Ovary (tissue), 9 donors: ENCODE data around the gene B4GAT1. TPM values are rescaled to one million over a fixed set of nuclear protein-coding genes. Genes with fewer than 3 reads are reported as not detected.
A peak's percentile ranks its signal among the peaks of the same experiment; 100 is the strongest.

Experiments
- DNase-seq, 5 donors: peaks; one replicate each; pipeline ENCODE4 v3.0.0-alpha.2; 2019 to 2020
- H3K27ac ChIP-seq, 2 donors: fragments of 200-600 bp; one replicate each; pipeline versions ENCODE4 v1.5.1 to v1.8.0; 2019 to 2022
- H3K27me3 ChIP-seq: fragments of 200-600 bp; one replicate; pipeline ENCODE4 v1.8.0; 2022
- H3K36me3 ChIP-seq: fragments of 200-600 bp; sonication (generic); one replicate; pipeline ENCODE4 v1.5.1; 2019
- H3K4me1 ChIP-seq: one replicate; pipeline ENCODE4 v1.8.1; 2013; ENCODE audit warnings: mild to moderate bottlenecking, moderate library complexity; ENCODE audit not compliant: insufficient read depth
- H3K4me3 ChIP-seq: fragments of 200-600 bp; sonication (generic); one replicate; pipeline ENCODE4 v1.5.1; 2017
- H3K9me3 ChIP-seq, 2 donors: fragments of 200-600 bp in 1 of 2; sonication (generic) in 1 of 2; one replicate each; pipeline versions ENCODE4 v1.5.1 to v1.8.1; 2013 to 2019; ENCODE audit warnings: mild to moderate bottlenecking in 1 of 2, moderate library complexity in 1 of 2
- EP300 ChIP-seq: sonication (generic); formaldehyde crosslinking; IDR thresholded peaks from one replicate; pipeline ENCODE4 v1.6.1; 2017; ENCODE audit warnings: antibody characterized with exemption
- POLR2A ChIP-seq: fragments of 450-650 bp; IDR thresholded peaks from one replicate; pipeline ENCODE4 v1.6.1; 2017; ENCODE audit warnings: antibody characterized with exemption, mild to moderate bottlenecking, moderate library complexity
- WGBS, 3 donors: extraction: QIAGEN DNeasy Blood & Tissue Kit in 1 of 3; methylation state at CpG; one replicate each; pipeline versions ENCODE4 v1.1.5 to v1.1.7; 2013 to 2017; 5-methylcytosine and 5-hydroxymethylcytosine counted together
- intact Hi-C, 4 donors: fragments of 100-400 bp; cut with DNase I; formaldehyde crosslinking; loops; one replicate each; pipeline versions ENCODE4 v1.11.0 to v1.15.1; 2022 to 2023
- polyA plus RNA-seq, 2 donors: library from polyadenylated mRNA; stranded (reverse); fragments of 200-250 nt in 1 of 2; fragments of 350-450 nt in 1 of 2; fragmentation: Illumina TruSeq in 1 of 2; extraction: RNeasy Lipid Tissue Mini Kit (QIAGEN cat#74804) in 1 of 2; gene quantifications; one replicate each; pipeline ENCODE4 v1.2.3, GENCODE V29; 2013 to 2014
- total RNA-seq, 7 donors: library from RNA; depleted of rRNA in 2 of 7; stranded (reverse); fragments of >200 nt in 2 of 7; fragmentation: NEBNext Ultra II Directional in 3 of 7; extraction: Animal tissue kit (Norgen Biotek cat#: 25700) in 3 of 7; gene quantifications; one replicate each; pipeline versions ENCODE4 v1.1.0 to v1.2.4, GENCODE V29; 2016 to 2023
- TF ChIP-seq, protein P1 (sequence below), 3 donors: fragments of 450-650 bp in 2 of 3; fragments of 200-600 bp in 1 of 3; IDR thresholded peaks; one replicate each; pipeline versions ENCODE4 v1.5.1 to v1.8.0; 2016 to 2022; ENCODE audit warnings: antibody characterized with exemption in 3 of 3, mild to moderate bottlenecking in 1 of 3
- donor health status: DM: no; HTN: no; CAD: no; lungs with moderate emphysema.
- donor health status: DM: no; HTN: no; CAD: no.
- donor health status: Bipolar disorder and iron deficiency.
- donor health status: DM: yes; HTN: yes; CAD: no.
- donor health status: DM: no; HTN: no; CAD: no.
- donor health status: DM: yes; HTN: yes; CAD: no.

B4GAT1 gene
- total and polyA plus RNA-seq, 9 donors, result 30.7 to 54.2 (median 39.9) TPM

DNA sequence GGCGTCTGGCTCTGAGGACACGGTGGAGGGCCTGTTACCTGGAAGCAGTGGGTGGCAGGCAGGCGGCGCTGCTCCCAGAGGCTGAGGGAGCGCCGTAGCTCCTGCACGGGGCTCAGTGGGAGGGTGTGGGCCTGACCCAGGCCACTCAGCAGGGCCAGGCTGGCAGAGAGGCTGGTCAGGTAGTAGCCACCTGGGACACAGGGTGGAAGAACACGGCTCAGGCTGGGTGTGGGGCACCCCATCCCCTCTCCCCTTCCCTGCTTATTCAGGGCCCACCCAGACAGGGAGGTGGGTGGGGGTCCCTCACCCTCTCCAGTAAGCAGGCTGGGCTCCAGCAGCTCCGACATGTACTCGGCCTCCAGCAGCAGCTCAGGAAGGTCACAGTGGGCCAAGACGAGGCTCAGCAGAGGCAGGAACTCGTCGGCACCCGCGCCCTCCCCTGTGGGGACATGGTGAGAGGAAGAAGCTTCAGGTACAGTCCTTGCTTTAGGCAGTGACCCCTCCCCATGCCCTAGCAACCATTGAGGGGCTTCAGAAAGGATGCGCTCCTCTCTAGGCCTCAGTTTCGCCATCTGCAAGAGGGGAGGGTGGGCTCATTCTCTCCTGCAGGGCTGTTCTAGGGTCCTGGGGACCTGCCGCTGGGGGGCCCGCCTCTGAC is 14.1 kb downstream of the B4GAT1 start:
- peak in 2 of 5 donors; percentile 16 to 30 for DNase-seq
- Histone ChIP-seq H3K4me3 (no peak overlapping the region), H3K36me3 (no peaks in the 10 kb centered on the region), H3K9me3 (no peaks in the 10 kb centered on the region), H3K27ac (no peak overlapping the region), H3K4me1 (peaks cover 16% of the 10 kb centered on the region), H3K27me3 (no peaks in the 10 kb centered on the region)
- intact Hi-C loops, result loop anchor here in 1 of 4 donors (10.0 kb wide), 1 partner anchor 49 kb away; the partner anchor contains the start of gene YIF1A
- TF ChIP-seq POLR2A, result no peak
- no peak for TF ChIP-seq EP300
- TF ChIP-seq, protein P1, sequence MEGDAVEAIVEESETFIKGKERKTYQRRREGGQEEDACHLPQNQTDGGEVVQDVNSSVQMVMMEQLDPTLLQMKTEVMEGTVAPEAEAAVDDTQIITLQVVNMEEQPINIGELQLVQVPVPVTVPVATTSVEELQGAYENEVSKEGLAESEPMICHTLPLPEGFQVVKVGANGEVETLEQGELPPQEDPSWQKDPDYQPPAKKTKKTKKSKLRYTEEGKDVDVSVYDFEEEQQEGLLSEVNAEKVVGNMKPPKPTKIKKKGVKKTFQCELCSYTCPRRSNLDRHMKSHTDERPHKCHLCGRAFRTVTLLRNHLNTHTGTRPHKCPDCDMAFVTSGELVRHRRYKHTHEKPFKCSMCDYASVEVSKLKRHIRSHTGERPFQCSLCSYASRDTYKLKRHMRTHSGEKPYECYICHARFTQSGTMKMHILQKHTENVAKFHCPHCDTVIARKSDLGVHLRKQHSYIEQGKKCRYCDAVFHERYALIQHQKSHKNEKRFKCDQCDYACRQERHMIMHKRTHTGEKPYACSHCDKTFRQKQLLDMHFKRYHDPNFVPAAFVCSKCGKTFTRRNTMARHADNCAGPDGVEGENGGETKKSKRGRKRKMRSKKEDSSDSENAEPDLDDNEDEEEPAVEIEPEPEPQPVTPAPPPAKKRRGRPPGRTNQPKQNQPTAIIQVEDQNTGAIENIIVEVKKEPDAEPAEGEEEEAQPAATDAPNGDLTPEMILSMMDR (IDR thresholded peaks at IDR 0.05), result no peak
- WGBS, 3 donors, result 87 to 91% (median 89%) methylated on average over 16 to 19 of the region's 19 CpGs

GRCh38 chr11:66332371-66333219 is 14.8 kb downstream of the B4GAT1 start:
- Histone ChIP-seq H3K9me3 (no peaks in the 10 kb centered on the region), H3K4me1 (peaks cover 16% of the 10 kb centered on the region), H3K36me3 (no peaks in the 10 kb centered on the region), H3K27me3 (no peaks in the 10 kb centered on the region), H3K27ac (no peak overlapping the region), H3K4me3 (no peak overlapping the region)
- 79 to 82% (median 81%) methylated on average over 18 of the region's 18 CpGs for WGBS, 3 donors
- TF ChIP-seq POLR2A (no peak), EP300 (no peak)
- TF ChIP-seq, protein P1 (IDR thresholded peaks at IDR 0.05), result no peak
- peak in 1 of 5 donors; percentile 28 for DNase-seq
- intact Hi-C loops, result loop anchor here in 1 of 4 donors (10.0 kb wide), 1 partner anchor 48 kb away; the partner anchor contains the start of gene YIF1A

GRCh38 chr11:66331542-66332370 is 15.7 kb downstream of the B4GAT1 start:
- DNase-seq, result peak in 2 of 5 donors; percentile 15 to 28
- intact Hi-C loops, result loop anchor here in 1 of 4 donors (10.0 kb wide), 1 partner anchor 47 kb away; the partner anchor contains the start of gene YIF1A
- Histone ChIP-seq H3K4me1 (peaks cover 14% of the 10 kb centered on the region), H3K9me3 (no peaks in the 10 kb centered on the region), H3K27ac (no peak overlapping the region), H3K36me3 (no peaks in the 10 kb centered on the region), H3K27me3 (no peaks in the 10 kb centered on the region), H3K4me3 (no peak overlapping the region)
- 89 to 92% (median 91%) methylated on average over 12 of the region's 12 CpGs for WGBS, 3 donors
- no peak for TF ChIP-seq EP300
- TF ChIP-seq POLR2A, result no peak
- TF ChIP-seq, protein P1 (IDR thresholded peaks at IDR 0.05), result no peak

- Histone ChIP-seq H3K27me3 (no peaks in the 10 kb centered on the region), H3K4me3 (no peak overlapping the region), H3K4me1 (peaks cover 13% of the 10 kb centered on the region), H3K27ac (no peak overlapping the region), H3K9me3 (no peaks in the 10 kb centered on the region), H3K36me3 (no peaks in the 10 kb centered on the region)
- 37 to 48% (median 44%) methylated on average over 10 of the region's 10 CpGs for WGBS, 3 donors
- DNase-seq, result peak in 1 of 5 donors; percentile 37
- intact Hi-C loops, result loop anchor here in 1 of 4 donors (10.0 kb wide), 1 partner anchor 46 kb away; the partner anchor contains the start of gene YIF1A
- TF ChIP-seq EP300, result no peak
Measured at GRCh38 chr11:66330931-66331330, 16.5 kb downstream of the B4GAT1 start.
